ENCODE data around the gene UBASH3A.

The UBASH3A gene

DNA sequence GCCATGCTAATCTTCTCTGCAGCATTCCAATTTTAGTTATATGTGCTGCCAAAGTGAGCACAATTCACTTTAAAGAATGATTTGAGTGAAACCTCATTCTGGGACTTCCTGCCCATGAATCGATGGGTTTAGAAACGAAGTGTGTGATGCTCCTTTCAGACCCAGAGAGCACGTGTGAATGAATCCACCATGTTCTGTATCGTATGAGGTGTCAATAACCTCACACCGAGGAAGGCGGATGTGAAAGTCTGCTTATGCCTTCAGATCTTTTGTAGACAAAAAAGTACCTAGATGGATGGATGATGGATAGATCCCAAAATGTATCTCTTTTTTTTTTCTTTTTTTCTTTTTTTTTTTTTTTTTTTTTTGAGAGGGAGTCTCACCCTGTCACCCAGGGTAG lies 13.8 kb downstream of the UBASH3A start:
- H3K9ac ChIP-seq (ENCODE audit: low read length): no peak overlapping the region
- H4K91ac ChIP-seq (ENCODE audit: low read length): no peak overlapping the region
- no peak overlapping the region for H3K27ac ChIP-seq (ENCODE audit: low read length, poor library complexity, severe bottlenecking)
- no peaks in the 10 kb centered on the region for H3K36me3 ChIP-seq (ENCODE audit: control insufficient read depth in 1 of 2, insufficient read depth in 2 of 2, low read depth in 1 of 2, low read length in 2 of 2)
- no peak overlapping the region for H3K14ac ChIP-seq (ENCODE audit: low read length in 2 of 2)
- 78% methylated on average over 5 of the region's 6 CpGs for WGBS
- no peak overlapping the region for H2BK12ac ChIP-seq (ENCODE audit: low read length in 2 of 2)
- no peak overlapping the region for H3K18ac ChIP-seq (ENCODE audit: low read depth in 1 of 2, low read length in 2 of 2)
- H2BK120ac ChIP-seq (ENCODE audit: low read depth, low read length): no peak overlapping the region
- peaks cover 15% of the 10 kb centered on the region for H3K4me1 ChIP-seq (ENCODE audit: control insufficient read depth, insufficient read depth, low read depth, low read length)
- no peak overlapping the region for H2BK15ac ChIP-seq (ENCODE audit: low read depth, poor library complexity, severe bottlenecking)
- H2AK5ac ChIP-seq (ENCODE audit: low read length, severe bottlenecking): no peak overlapping the region
- no peak overlapping the region for H2AFZ ChIP-seq (ENCODE audit: low read depth, low read length)
- no peak overlapping the region for H3K4me3 ChIP-seq (ENCODE audit: insufficient read depth in 1 of 2, low read depth in 1 of 2, low read length in 2 of 2)
- H4K8ac ChIP-seq (ENCODE audit: low read length): no peak overlapping the region
- peaks cover 11% of the 10 kb centered on the region for H3K9me3 ChIP-seq (ENCODE audit: control insufficient read depth, low read length)
- no peaks in the 10 kb centered on the region for H3K79me1 ChIP-seq (replicated peaks; ENCODE audit: low read length, poor library complexity, severe bottlenecking)
- DNase-seq: no peak
- H3K4ac ChIP-seq (ENCODE audit: low read depth in 1 of 2, low read length in 2 of 2): no peak overlapping the region
- no peak overlapping the region for H3K4me2 ChIP-seq (ENCODE audit: low read length, poor library complexity, severe bottlenecking)
- no peak overlapping the region for H2BK5ac ChIP-seq (ENCODE audit: low read depth, low read length, poor library complexity, severe bottlenecking)
- H3K27me3 ChIP-seq (ENCODE audit: control insufficient read depth in 1 of 2, insufficient read depth in 1 of 2, low read length in 2 of 2): peaks cover 14 to 51% of the 10 kb centered on the region in 2 experiments
- H3K23ac ChIP-seq (ENCODE audit: low read length in 2 of 2): no peak overlapping the region

DNA sequence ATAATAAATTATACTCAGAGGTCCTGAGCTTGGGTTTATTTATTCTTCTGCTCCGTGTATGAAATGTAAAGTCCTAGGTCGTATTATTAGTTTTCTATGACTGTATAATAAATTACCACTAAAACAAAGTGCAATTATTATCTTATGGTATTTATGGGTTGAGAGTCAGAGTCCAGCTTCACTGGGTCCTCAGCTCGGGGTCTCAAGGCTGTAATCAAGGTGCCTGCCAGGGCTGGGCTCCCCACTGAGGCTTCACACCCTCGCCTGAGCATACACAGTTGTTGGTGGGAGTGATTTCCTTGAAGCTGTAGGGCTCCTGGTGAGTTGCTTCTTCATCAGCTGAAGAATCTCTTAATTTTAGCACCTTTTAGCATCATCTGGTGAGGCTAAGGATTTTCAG lies 15.2 kb downstream of the UBASH3A start:
- no peak overlapping the region for H3K4ac ChIP-seq (ENCODE audit: low read depth in 1 of 2, low read length in 2 of 2)
- no peak overlapping the region for H3K18ac ChIP-seq (ENCODE audit: low read depth in 1 of 2, low read length in 2 of 2)
- no peak overlapping the region for H2AFZ ChIP-seq (ENCODE audit: low read depth, low read length)
- no peak overlapping the region for H2AK5ac ChIP-seq (ENCODE audit: low read length, severe bottlenecking)
- no peak overlapping the region for H3K4me2 ChIP-seq (ENCODE audit: low read length, poor library complexity, severe bottlenecking)
- WGBS: 35% methylated on average over 2 of the region's 4 CpGs
- H3K27me3 ChIP-seq (ENCODE audit: control insufficient read depth in 1 of 2, insufficient read depth in 1 of 2, low read length in 2 of 2): peaks cover 20 to 58% of the 10 kb centered on the region in 2 experiments
- no peaks in the 10 kb centered on the region for H3K79me1 ChIP-seq (replicated peaks; ENCODE audit: low read length, poor library complexity, severe bottlenecking)
- no peak overlapping the region for H2BK120ac ChIP-seq (ENCODE audit: low read depth, low read length)
- H3K36me3 ChIP-seq (ENCODE audit: control insufficient read depth in 1 of 2, insufficient read depth in 2 of 2, low read depth in 1 of 2, low read length in 2 of 2): no peaks in the 10 kb centered on the region
- no peak overlapping the region for H4K91ac ChIP-seq (ENCODE audit: low read length)
- H4K8ac ChIP-seq (ENCODE audit: low read length): no peak overlapping the region
- H3K9me3 ChIP-seq (ENCODE audit: control insufficient read depth, low read length): peaks cover 11% of the 10 kb centered on the region
- DNase-seq: no peak
- no peak overlapping the region for H2BK12ac ChIP-seq (ENCODE audit: low read length in 2 of 2)
- no peak overlapping the region for H3K14ac ChIP-seq (ENCODE audit: low read length in 2 of 2)
- no peak overlapping the region for H2BK15ac ChIP-seq (ENCODE audit: low read depth, poor library complexity, severe bottlenecking)
- H3K27ac ChIP-seq (ENCODE audit: low read length, poor library complexity, severe bottlenecking): no peak overlapping the region
- peaks cover 11% of the 10 kb centered on the region for H3K4me1 ChIP-seq (ENCODE audit: control insufficient read depth, insufficient read depth, low read depth, low read length)
- H3K4me3 ChIP-seq (ENCODE audit: insufficient read depth in 1 of 2, low read depth in 1 of 2, low read length in 2 of 2): no peak overlapping the region
- H3K9ac ChIP-seq (ENCODE audit: low read length): no peak overlapping the region
- no peak overlapping the region for H2BK5ac ChIP-seq (ENCODE audit: low read depth, low read length, poor library complexity, severe bottlenecking)
- no peak overlapping the region for H3K23ac ChIP-seq (ENCODE audit: low read length in 2 of 2)

GRCh38 chr21:42419845-42420244 lies 16.1 kb downstream of the UBASH3A start:
- H3K36me3 ChIP-seq (ENCODE audit: control insufficient read depth in 1 of 2, insufficient read depth in 2 of 2, low read depth in 1 of 2, low read length in 2 of 2): no peaks in the 10 kb centered on the region
- no peak overlapping the region for H2BK12ac ChIP-seq (ENCODE audit: low read length in 2 of 2)
- no peak overlapping the region for H3K4me3 ChIP-seq (ENCODE audit: insufficient read depth in 1 of 2, low read depth in 1 of 2, low read length in 2 of 2)
- H3K9ac ChIP-seq (ENCODE audit: low read length): no peak overlapping the region
- H3K27me3 ChIP-seq (ENCODE audit: control insufficient read depth in 1 of 2, insufficient read depth in 1 of 2, low read length in 2 of 2): peaks cover 29 to 59% of the 10 kb centered on the region in 2 experiments
- no peak overlapping the region for H4K8ac ChIP-seq (ENCODE audit: low read length)
- no peak for DNase-seq
- H2BK5ac ChIP-seq (ENCODE audit: low read depth, low read length, poor library complexity, severe bottlenecking): no peak overlapping the region
- H2AFZ ChIP-seq (ENCODE audit: low read depth, low read length): no peak overlapping the region
- no peak overlapping the region for H2BK15ac ChIP-seq (ENCODE audit: low read depth, poor library complexity, severe bottlenecking)
- H3K23ac ChIP-seq (ENCODE audit: low read length in 2 of 2): no peak overlapping the region
- H3K9me3 ChIP-seq (ENCODE audit: control insufficient read depth, low read length): peaks cover 11% of the 10 kb centered on the region
- H3K79me1 ChIP-seq (replicated peaks; ENCODE audit: low read length, poor library complexity, severe bottlenecking): no peaks in the 10 kb centered on the region
- H2BK120ac ChIP-seq (ENCODE audit: low read depth, low read length): no peak overlapping the region
- H3K4ac ChIP-seq (ENCODE audit: low read depth in 1 of 2, low read length in 2 of 2): no peak overlapping the region
- no peak overlapping the region for H3K14ac ChIP-seq (ENCODE audit: low read length in 2 of 2)
- whole genome bisulfite sequencing: 87% methylated on average over 6 of the region's 6 CpGs
- no peak overlapping the region for H2AK5ac ChIP-seq (ENCODE audit: low read length, severe bottlenecking)
- no peak overlapping the region for H3K27ac ChIP-seq (ENCODE audit: low read length, poor library complexity, severe bottlenecking)
- no peak overlapping the region for H4K91ac ChIP-seq (ENCODE audit: low read length)
- H3K4me1 ChIP-seq (ENCODE audit: control insufficient read depth, insufficient read depth, low read depth, low read length): peaks cover 9% of the 10 kb centered on the region
- no peak overlapping the region for H3K4me2 ChIP-seq (ENCODE audit: low read length, poor library complexity, severe bottlenecking)
- H3K18ac ChIP-seq (ENCODE audit: low read depth in 1 of 2, low read length in 2 of 2): no peak overlapping the region

- Histone ChIP-seq H2BK12ac (ENCODE audit: low read length in 2 of 2) (no peak overlapping the region), H3K14ac (ENCODE audit: low read length in 2 of 2) (no peak overlapping the region), H3K18ac (ENCODE audit: low read depth in 1 of 2, low read length in 2 of 2) (no peak overlapping the region), H3K9ac (ENCODE audit: low read length) (no peak overlapping the region), H3K4me3 (ENCODE audit: insufficient read depth in 1 of 2, low read depth in 1 of 2, low read length in 2 of 2) (no peak overlapping the region), H2AK5ac (ENCODE audit: low read length, severe bottlenecking) (no peak overlapping the region), H3K9me3 (ENCODE audit: control insufficient read depth, low read length) (peaks cover 11% of the 10 kb centered on the region), H3K23ac (ENCODE audit: low read length in 2 of 2) (no peak overlapping the region), H3K4ac (ENCODE audit: low read depth in 1 of 2, low read length in 2 of 2) (no peak overlapping the region), H2BK15ac (ENCODE audit: low read depth, poor library complexity, severe bottlenecking) (no peak overlapping the region), H3K27me3 (ENCODE audit: control insufficient read depth in 1 of 2, insufficient read depth in 1 of 2, low read length in 2 of 2) (peaks cover 40 to 60% of the 10 kb centered on the region in 2 experiments), H4K8ac (ENCODE audit: low read length) (no peak overlapping the region), H2AFZ (ENCODE audit: low read depth, low read length) (no peak overlapping the region), H2BK5ac (ENCODE audit: low read depth, low read length, poor library complexity, severe bottlenecking) (no peak overlapping the region), H3K27ac (ENCODE audit: low read length, poor library complexity, severe bottlenecking) (no peak overlapping the region), H2BK120ac (ENCODE audit: low read depth, low read length) (no peak overlapping the region), H3K79me1 (replicated peaks; ENCODE audit: low read length, poor library complexity, severe bottlenecking) (no peaks in the 10 kb centered on the region), H3K4me2 (ENCODE audit: low read length, poor library complexity, severe bottlenecking) (no peak overlapping the region), H3K4me1 (ENCODE audit: control insufficient read depth, insufficient read depth, low read depth, low read length) (no peaks in the 10 kb centered on the region), H3K36me3 (ENCODE audit: control insufficient read depth in 1 of 2, insufficient read depth in 2 of 2, low read depth in 1 of 2, low read length in 2 of 2) (no peaks in the 10 kb centered on the region), H4K91ac (ENCODE audit: low read length) (no peak overlapping the region)
- 86% methylated on average over 2 of the region's 3 CpGs for WGBS
- no peak for DNase-seq
Observed at GRCh38 chr21:42421018-42421793, 17.5 kb downstream of the UBASH3A start.
